Loucy (cell line): ENCODE measurements around the gene ZNF609.

Experiments used
- H2AFZ ChIP-seq: fragments of 200-600 bp; sonication (generic); 2 replicates; pipeline ENCODE4 v1.6.0; 2016; ENCODE audit warnings: antibody characterized with exemption, mild to moderate bottlenecking, low read length, moderate library complexity
- H3F3A ChIP-seq: fragments of 200-600 bp; 2 replicates; pipeline ENCODE4 v1.6.0; 2016; ENCODE audit warnings: antibody characterized with exemption, low read depth, mild to moderate bottlenecking
- H3K27me3 ChIP-seq: fragments of 200-600 bp; sonication (generic); 2 replicates; pipeline ENCODE4 v1.6.1; 2014; ENCODE audit warnings: low read length, mild to moderate bottlenecking; ENCODE audit not compliant: insufficient read depth, poor library complexity, severe bottlenecking
- H3K36me3 ChIP-seq: fragments of 200-600 bp; sonication (generic); 2 replicates; pipeline ENCODE4 v1.6.1; 2016; ENCODE audit warnings: low read length; ENCODE audit not compliant: insufficient read depth
- H3K4me1 ChIP-seq: fragments of 200-600 bp; sonication (generic); 2 replicates; pipeline ENCODE4 v1.5.1; 2014; ENCODE audit warnings: low read length, mild to moderate bottlenecking; ENCODE audit not compliant: insufficient read depth, poor library complexity, severe bottlenecking
- H3K4me2 ChIP-seq: fragments of 200-600 bp; sonication (generic); 2 replicates; pipeline ENCODE4 v1.6.0; 2014; ENCODE audit warnings: antibody characterized with exemption, low read length, low read depth, mild to moderate bottlenecking; ENCODE audit not compliant: poor library complexity, severe bottlenecking
- H3K4me3 ChIP-seq: fragments of 200-600 bp; sonication (generic); 2 replicates; pipeline ENCODE4 v1.5.1; 2014; ENCODE audit warnings: low read length, mild to moderate bottlenecking, mixed read lengths; ENCODE audit not compliant: poor library complexity, severe bottlenecking
- H3K79me2 ChIP-seq: fragments of 200-600 bp; sonication (generic); 2 replicates; pipeline ENCODE4 v1.6.1; 2014; ENCODE audit warnings: low read length; ENCODE audit not compliant: insufficient read depth
- H3K9ac ChIP-seq: fragments of 200-600 bp; sonication (generic); 2 replicates; pipeline ENCODE4 v1.6.0; 2014; ENCODE audit warnings: mild to moderate bottlenecking, low read depth, low read length, moderate library complexity; ENCODE audit not compliant: poor library complexity, severe bottlenecking
- H3K9me2 ChIP-seq: fragments of 200-600 bp; sonication (generic); replicated peaks from 2 replicates; pipeline ENCODE4 v1.6.1; 2016; ENCODE audit warnings: low read depth, low read length, mixed read lengths
- H3K9me3 ChIP-seq: fragments of 200-600 bp; sonication (generic); 2 replicates; pipeline ENCODE4 v1.6.1; 2014; ENCODE audit warnings: mild to moderate bottlenecking, antibody characterized with exemption, low read length, low read depth; ENCODE audit not compliant: insufficient read depth
- H4K20me1 ChIP-seq: fragments of 200-600 bp; sonication (generic); 2 replicates; pipeline ENCODE4 v1.6.0; 2014; ENCODE audit warnings: antibody characterized with exemption, low read length, mild to moderate bottlenecking; ENCODE audit not compliant: insufficient read depth, poor library complexity, severe bottlenecking
- CTCF ChIP-seq: fragments of 200-600 bp; sonication (generic); conservative IDR thresholded peaks from 2 replicates; pipeline ENCODE4 v1.5.1; 2014; ENCODE audit warnings: mild to moderate bottlenecking, antibody characterized with exemption, low read length
- EZH2phosphoT487 ChIP-seq: fragments of 200-600 bp; IDR thresholded peaks from 2 replicates; pipeline ENCODE4 v1.6.1; 2018; ENCODE audit warnings: antibody characterized with exemption, mild to moderate bottlenecking, moderate library complexity, borderline replicate concordance

Gene ZNF609

GRCh38 chr15:64667736-64668161 lies 207.4 kb downstream of the ZNF609 start:
- Histone ChIP-seq H3K9ac (no peak overlapping the region), H3K4me2 (no peak overlapping the region)

GRCh38 chr15:64673866-64674265 lies 213.5 kb downstream of the ZNF609 start:
- no peak overlapping the region for H3K9ac ChIP-seq
- H2AFZ ChIP-seq: no peak overlapping the region
- H3K4me3 ChIP-seq: no peak overlapping the region
- H3F3A ChIP-seq: no peaks in the 10 kb centered on the region
- H3K36me3 ChIP-seq: peaks cover 51% of the 10 kb centered on the region
- H3K4me1 ChIP-seq: no peaks in the 10 kb centered on the region
- no peaks in the 10 kb centered on the region for H3K79me2 ChIP-seq
- H3K9me2 ChIP-seq: no peaks in the 10 kb centered on the region
- no peaks in the 10 kb centered on the region for H3K9me3 ChIP-seq
- no peak for TF ChIP-seq CTCF
- TF ChIP-seq EZH2phosphoT487: no peak
- no peaks in the 10 kb centered on the region for H3K27me3 ChIP-seq
- no peak overlapping the region for H3K4me2 ChIP-seq
- H4K20me1 ChIP-seq: no peaks in the 10 kb centered on the region

More at GRCh38 chr15:64667736-64668161, 207.4 kb downstream of the ZNF609 start:
- Histone ChIP-seq H2AFZ (no peak overlapping the region), H3F3A (no peaks in the 10 kb centered on the region), H3K9me3 (no peaks in the 10 kb centered on the region), H3K27me3 (no peaks in the 10 kb centered on the region), H3K79me2 (peaks cover 3% of the 10 kb centered on the region; the same call in 1 of the 2 replicates), H3K9me2 (no peaks in the 10 kb centered on the region), H4K20me1 (no peaks in the 10 kb centered on the region), H3K4me3 (no peak overlapping the region), H3K36me3 (peaks cover 7% of the 10 kb centered on the region; the same call in 1 of the 2 replicates), H3K4me1 (no peaks in the 10 kb centered on the region)
- no peak for TF ChIP-seq CTCF
- no peak for TF ChIP-seq EZH2phosphoT487

- Histone ChIP-seq H4K20me1 (no peaks in the 10 kb centered on the region), H3K27me3 (no peaks in the 10 kb centered on the region), H3K36me3 (peaks cover 92% of the 10 kb centered on the region), H3K9ac (no peak overlapping the region), H3K4me1 (no peaks in the 10 kb centered on the region), H3F3A (no peaks in the 10 kb centered on the region), H3K4me2 (no peak overlapping the region), H3K79me2 (no peaks in the 10 kb centered on the region), H3K9me3 (no peaks in the 10 kb centered on the region), H3K9me2 (no peaks in the 10 kb centered on the region), H3K4me3 (no peak overlapping the region), H2AFZ (no peak overlapping the region)
- TF ChIP-seq CTCF: no peak
- no peak for TF ChIP-seq EZH2phosphoT487
These were observed 217.9 kb downstream of the ZNF609 start for GRCh38 chr15:64678126-64678819.
